HK-2 (cell line): Measurements from ENCODE around the gene TSPAN33.
"Not testable (repeated sequence)": the region's sequence is repeated elsewhere in the genome, so short reads cannot be mapped to it uniquely, and the experiment has no call there.

Source experiments
- DNase-seq: peaks from one replicate; pipeline ENCODE4 v3.0.0-alpha.2; 2018; ENCODE audit not compliant: unreplicated experiment

Gene TSPAN33

GRCh38 chr7:129205987-129206785, 61.7 kb downstream of the TSPAN33 start:
- DNase-seq = no peak

- no peak for DNase-seq
These were observed 64.2 kb downstream of the TSPAN33 start for GRCh38 chr7:129208667-129209066.

GRCh38 chr7:129209067-129209926, 64.8 kb downstream of the TSPAN33 start:
- DNase-seq = no peak

GRCh38 chr7:129210256-129210988, 65.9 kb downstream of the TSPAN33 start:
- DNase-seq = peak; percentile 72

- DNase-seq = no peak
These were observed 66.4 kb downstream of the TSPAN33 start for GRCh38 chr7:129210989-129211312.

- DNase-seq = no peak
These were observed 67.6 kb downstream of the TSPAN33 start for GRCh38 chr7:129212126-129212525.

- no peak for DNase-seq
These were observed 68.1 kb downstream of the TSPAN33 start for GRCh38 chr7:129212596-129212995.

- peak; percentile 56 for DNase-seq
These were observed 69.3 kb downstream of the TSPAN33 start for GRCh38 chr7:129213828-129214227.

GRCh38 chr7:129215691-129216090, 71.2 kb downstream of the TSPAN33 start:
- not testable (repeated sequence) for DNase-seq

GRCh38 chr7:129216101-129216715, 71.7 kb downstream of the TSPAN33 start:
- DNase-seq = not testable (repeated sequence)

- not testable (repeated sequence) for DNase-seq
These were observed 72.4 kb downstream of the TSPAN33 start for GRCh38 chr7:129216821-129217416.

GRCh38 chr7:129218514-129219062, 74.1 kb downstream of the TSPAN33 start:
- peak; percentile 79 for DNase-seq

GRCh38 chr7:129219166-129219565, 74.7 kb downstream of the TSPAN33 start:
- not testable (repeated sequence) for DNase-seq
